Cardiac fibroblast (primary cell): ENCODE data around the gene DVL1.

Experiments
- DNase-seq, 2 donors: peaks; one replicate each; pipeline versions ENCODE4 v3.0.0 to v3.0.0-alpha.2; 2010; ENCODE audit warnings: low read depth in 2 of 2
- H3K4me3 ChIP-seq, 2 donors: replicated peaks in 1 of 2; 1 replicate in 1 of 2; 2 replicates in 1 of 2; pipeline ENCODE4 v1.5.1; 2011; ENCODE audit warnings: low read depth in 2 of 2, low read length in 2 of 2, mild to moderate bottlenecking in 2 of 2, moderate library complexity in 1 of 2
- CTCF ChIP-seq: IDR thresholded peaks from one replicate; pipeline ENCODE4 v1.5.1; 2011; ENCODE audit warnings: low read depth, mild to moderate bottlenecking, low read length, inconsistent platforms

Gene DVL1

DNA sequence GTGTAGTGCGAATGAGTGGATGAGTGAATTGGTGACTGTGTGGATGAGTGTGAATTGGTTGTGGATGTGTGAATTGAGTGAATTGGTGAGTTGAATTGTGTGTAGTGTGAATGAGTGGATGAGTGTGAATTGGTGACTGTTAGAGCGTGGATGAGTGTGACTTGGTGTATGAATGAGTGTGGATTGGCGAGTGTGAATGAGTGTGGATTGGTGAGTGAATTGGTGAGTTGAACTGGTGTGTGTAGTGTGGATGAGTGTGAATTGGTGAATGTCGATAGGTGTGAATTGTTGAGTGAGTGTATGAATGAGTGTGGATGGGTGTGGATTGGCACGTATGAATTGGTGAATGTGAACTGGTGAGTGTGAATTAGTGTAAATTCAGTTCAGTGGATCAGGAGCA is 18.1 kb upstream of the DVL1 start:
- DNase-seq, result no peak
- no peak overlapping the region for H3K4me3 ChIP-seq
- TF ChIP-seq CTCF, result no peak

DNA sequence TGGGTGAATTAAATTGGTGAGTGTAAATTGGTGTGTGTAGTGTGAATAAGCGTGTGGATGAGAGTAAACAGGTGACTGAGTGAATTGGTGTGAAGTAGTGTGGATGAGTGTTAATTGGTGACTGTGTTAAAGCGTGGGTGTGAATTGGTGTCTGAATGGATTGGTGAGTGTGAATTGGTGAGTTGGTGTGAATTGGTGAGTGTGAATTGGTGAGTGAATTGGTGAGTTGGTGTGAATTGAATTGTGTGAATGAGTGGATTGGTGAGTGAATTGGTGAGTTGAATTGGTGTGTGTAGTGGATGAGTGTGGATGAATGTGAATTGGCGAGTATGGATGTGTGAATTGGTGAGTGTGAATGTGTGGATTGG is 17.5 kb upstream of the DVL1 start:
- no peak for DNase-seq
- no peak for TF ChIP-seq CTCF
- H3K4me3 ChIP-seq, result no peak overlapping the region

- DNase-seq, result no peak
- H3K4me3 ChIP-seq, result no peak overlapping the region
- no peak for TF ChIP-seq CTCF
Measured at GRCh38 chr1:1365875-1366698, 16.9 kb upstream of the DVL1 start.

DNA sequence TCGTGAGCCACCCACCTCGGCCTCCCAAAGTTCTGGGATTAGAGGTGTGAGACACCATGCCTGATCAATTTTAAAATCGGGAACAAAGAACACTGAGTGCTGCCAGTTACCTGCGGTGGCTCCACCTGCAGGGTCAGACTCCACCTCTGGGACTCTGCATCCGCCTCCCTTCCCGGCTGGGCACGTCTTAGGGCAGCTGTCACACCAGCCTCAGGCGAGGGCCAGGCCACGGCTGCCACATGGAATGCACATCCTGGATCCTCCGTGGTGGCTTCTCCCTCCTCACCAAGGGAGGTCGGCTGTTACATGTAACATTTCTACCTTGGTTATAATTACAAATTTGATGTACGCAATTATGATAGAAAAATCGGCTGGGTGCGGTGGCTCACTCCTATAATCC is 15.0 kb upstream of the DVL1 start:
- DNase-seq, result no peak
- H3K4me3 ChIP-seq, result no peak overlapping the region
- no peak for TF ChIP-seq CTCF

DNA sequence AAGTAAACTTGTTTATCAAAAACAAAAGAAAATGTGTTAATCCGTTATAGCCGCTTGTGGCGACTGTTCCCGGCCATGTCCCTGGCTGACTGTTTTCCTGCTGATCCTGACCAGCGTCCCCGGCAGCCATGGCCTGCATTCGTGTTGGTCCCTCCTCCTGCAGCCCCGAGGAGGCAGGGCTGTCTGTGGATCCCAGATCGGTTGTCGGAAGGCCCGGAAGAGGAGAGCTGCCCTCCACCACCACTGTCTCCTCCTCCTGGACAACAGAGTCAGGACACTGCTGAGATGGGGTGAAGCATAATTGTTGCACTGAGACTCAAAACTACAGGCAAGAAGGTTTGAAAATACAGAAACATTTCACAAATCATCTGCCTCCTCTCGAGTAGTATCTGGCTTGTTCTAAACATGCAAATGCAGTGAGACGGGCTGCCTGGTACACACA is 12.8 kb upstream of the DVL1 start:
- peak; percentile 74 to 88 for DNase-seq
- H3K4me3 ChIP-seq, result no peak overlapping the region
- peak; percentile 24 for TF ChIP-seq CTCF

DNA sequence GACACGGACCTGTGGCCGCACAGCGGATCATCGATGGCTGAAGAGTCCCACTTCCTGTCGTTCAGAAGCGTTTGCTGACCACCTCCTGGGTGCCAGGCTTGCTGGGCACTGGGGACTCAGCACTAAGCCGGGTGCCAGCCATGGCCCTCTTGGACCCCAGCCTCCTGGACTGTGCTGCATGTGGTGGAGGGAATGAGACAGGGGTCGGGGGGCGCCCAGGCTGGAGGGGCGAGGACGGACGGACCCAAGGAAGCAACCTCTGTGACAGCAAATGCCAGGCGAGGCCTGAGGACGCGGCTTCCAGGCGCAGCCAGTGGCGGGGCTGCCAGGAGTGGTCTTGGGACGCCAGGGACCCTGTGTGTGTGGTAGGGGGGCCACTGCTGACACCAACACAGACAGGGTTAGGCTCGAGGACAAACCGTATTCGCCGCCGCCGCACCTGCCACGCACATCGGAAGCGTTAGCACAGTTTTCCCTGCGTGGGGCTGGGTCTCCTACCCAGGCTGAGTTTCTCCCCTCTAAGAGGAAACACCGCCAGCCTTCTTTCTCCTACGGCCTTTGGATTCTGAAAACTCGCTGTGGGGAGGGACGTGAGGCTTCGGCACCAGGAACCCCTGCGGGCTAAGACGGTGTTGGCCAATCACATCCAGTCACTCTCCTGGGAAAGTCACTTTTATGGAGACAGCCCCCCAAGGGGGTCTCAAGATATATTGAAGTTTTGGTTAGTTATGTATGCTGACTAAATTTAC is 12.2 kb upstream of the DVL1 start:
- no peak for DNase-seq
- no peak overlapping the region for H3K4me3 ChIP-seq
- TF ChIP-seq CTCF, result no peak
